HUES64 (cell line): ENCODE data around the gene ENOX2.

Experiments used
- H3K27ac ChIP-seq: 2 replicates; pipeline ENCODE4 v1.7.0; 2013; ENCODE audit warnings: low read depth, low read length, inconsistent platforms
- H3K27me3 ChIP-seq: 2 replicates; pipeline ENCODE4 v1.6.1; 2013; ENCODE audit warnings: mild to moderate bottlenecking, low read length; ENCODE audit not compliant: insufficient read depth
- H3K36me3 ChIP-seq: 2 replicates; pipeline ENCODE4 v1.6.1; 2013; ENCODE audit warnings: mild to moderate bottlenecking, low read length; ENCODE audit not compliant: insufficient read depth
- H3K4me1 ChIP-seq: 2 replicates; pipeline ENCODE4 v1.6.1; 2013; ENCODE audit warnings: mild to moderate bottlenecking, low read length, moderate library complexity; ENCODE audit not compliant: insufficient read depth
- H3K4me3 ChIP-seq: 2 replicates; pipeline ENCODE4 v1.5.1; 2013; ENCODE audit warnings: mild to moderate bottlenecking, low read length, moderate library complexity
- H3K9ac ChIP-seq: 2 replicates; pipeline ENCODE4 v1.6.1; 2013; ENCODE audit warnings: mild to moderate bottlenecking, low read depth, low read length
- H3K9me3 ChIP-seq: 2 replicates; pipeline ENCODE4 v1.6.1; 2013; ENCODE audit warnings: low read depth, low read length; ENCODE audit not compliant: insufficient read depth
- WGBS: fragments of 150-250, 120-280 bp; methylation state at CpG from one replicate; pipeline ENCODE4 v1.1.7; 2013; ENCODE audit warnings: missing lambda C conversion rate; 5-methylcytosine and 5-hydroxymethylcytosine counted together

ENOX2 gene

DNA sequence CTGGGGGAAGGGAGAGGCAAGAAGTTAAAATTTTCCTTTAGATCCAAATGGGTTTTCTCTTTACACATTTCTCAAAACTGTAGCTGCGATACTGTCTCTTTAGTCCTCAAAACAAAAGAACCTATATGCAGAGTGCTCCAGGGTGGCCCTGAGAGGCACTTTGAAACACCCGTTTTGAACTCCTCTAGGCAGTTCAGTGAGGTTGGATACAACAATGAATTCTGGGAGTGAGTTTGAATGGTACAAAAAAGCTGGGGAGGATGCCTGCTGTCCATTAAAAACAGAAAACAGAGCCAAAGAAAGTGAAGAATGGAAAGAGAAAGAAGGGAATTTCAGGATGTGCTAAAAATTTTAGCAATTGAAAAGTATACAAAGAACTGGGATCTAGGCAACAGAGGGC lies 23.1 kb downstream of the ENOX2 start:
- Histone ChIP-seq H3K9me3 (no peaks in the 10 kb centered on the region), H3K4me3 (no peak overlapping the region), H3K36me3 (no peaks in the 10 kb centered on the region), H3K9ac (no peak overlapping the region), H3K27ac (no peak overlapping the region), H3K27me3 (no peaks in the 10 kb centered on the region), H3K4me1 (peaks cover 9% of the 10 kb centered on the region)
- WGBS = 38% methylated on average over 2 of the region's 2 CpGs

DNA sequence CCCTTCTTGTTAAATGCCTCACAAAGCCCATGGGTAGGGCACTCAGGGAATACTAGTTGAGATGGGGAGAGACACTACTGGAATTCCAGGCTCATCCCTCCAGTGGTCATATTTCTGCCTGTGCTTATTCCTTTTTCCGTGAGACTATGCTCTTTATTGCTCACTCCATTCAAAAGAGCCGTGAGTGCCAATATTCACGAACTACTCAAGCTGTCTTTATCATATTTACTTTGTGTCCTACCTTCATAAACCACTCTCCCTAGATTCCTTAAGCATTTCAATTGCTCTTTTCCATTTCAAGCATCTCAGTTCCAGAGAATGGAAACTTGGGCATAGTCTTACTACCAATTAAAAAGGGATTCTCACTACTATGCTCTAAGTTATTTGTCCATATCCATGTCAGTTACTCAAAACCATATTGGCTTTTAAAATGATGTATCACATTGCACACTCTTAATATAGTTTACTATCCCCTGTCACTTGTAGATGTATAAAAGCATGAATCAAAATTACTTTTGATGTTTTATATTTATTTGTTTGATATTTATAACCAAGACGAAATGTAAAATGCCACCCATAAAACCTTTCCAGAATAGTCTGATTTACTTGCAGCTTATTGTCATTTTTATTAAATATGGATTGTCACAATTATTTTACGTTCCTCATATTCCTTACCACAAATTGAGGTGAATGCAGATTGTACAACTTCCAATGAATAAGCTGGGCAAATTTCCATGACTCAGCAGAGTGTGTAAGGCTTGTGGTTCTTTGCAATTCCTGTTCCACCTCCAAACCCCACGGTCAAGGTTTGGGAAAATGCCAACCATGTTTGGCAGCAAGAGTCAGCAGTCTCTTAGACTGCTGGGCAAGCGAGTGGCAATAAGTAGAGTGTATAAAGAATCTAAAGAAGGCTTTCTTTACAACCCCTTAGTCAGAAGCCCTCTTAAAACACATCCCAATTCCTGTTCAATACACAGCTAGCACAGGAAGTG lies 24.4 kb downstream of the ENOX2 start:
- peaks cover 9% of the 10 kb centered on the region for H3K4me1 ChIP-seq
- H3K27ac ChIP-seq = no peak overlapping the region
- H3K9me3 ChIP-seq = no peaks in the 10 kb centered on the region
- WGBS = 93% methylated on average over 3 of the region's 7 CpGs
- H3K9ac ChIP-seq = no peak overlapping the region
- no peaks in the 10 kb centered on the region for H3K27me3 ChIP-seq
- H3K4me3 ChIP-seq = no peak overlapping the region
- H3K36me3 ChIP-seq = no peaks in the 10 kb centered on the region

DNA sequence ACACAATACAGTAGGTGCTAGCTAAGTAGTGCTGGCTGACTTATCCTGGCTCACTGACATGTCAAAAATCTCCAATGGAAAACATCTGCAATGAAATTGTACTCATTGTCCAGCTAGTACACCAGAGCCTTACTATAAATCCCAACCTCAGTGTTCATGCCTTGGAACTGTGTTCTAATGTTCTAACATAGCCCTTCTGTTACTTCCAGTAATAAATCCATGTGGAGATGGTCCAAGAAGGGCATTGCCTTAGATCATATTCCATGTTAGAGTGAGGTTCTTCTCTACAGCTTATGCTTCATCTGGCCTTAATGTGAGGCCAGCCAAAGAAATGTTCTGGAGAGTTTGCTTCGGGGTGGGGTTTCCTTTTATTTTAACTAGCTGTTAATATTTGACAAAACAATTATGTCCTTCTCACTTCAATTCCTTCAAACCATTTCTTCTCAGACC lies 25.1 kb downstream of the ENOX2 start:
- Histone ChIP-seq H3K9ac (no peak overlapping the region), H3K4me1 (peaks cover 9% of the 10 kb centered on the region), H3K9me3 (no peaks in the 10 kb centered on the region), H3K4me3 (no peak overlapping the region), H3K27ac (no peak overlapping the region), H3K27me3 (no peaks in the 10 kb centered on the region), H3K36me3 (no peaks in the 10 kb centered on the region)
- no CpG with 5 or more reads among the region's 1 CpG for WGBS

DNA sequence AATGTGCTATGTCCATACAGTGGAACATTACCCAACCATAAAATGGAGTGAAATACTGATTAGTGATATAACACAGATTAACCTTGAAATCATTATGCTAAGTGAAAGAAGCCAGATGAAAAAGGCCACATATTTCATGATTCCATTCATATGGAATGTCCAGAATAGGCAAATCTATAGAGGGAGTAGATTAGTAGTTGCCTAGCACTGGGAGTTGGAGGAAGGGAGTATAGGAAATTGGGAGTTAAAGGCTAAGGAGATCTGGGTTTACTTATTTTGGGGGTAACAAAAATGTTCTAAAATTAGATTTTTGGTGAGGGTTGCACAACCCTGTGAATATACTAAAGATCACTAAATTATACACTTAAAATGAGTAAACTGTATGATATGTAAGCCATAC lies 26.8 kb downstream of the ENOX2 start:
- Histone ChIP-seq H3K9ac (no peak overlapping the region), H3K27me3 (no peaks in the 10 kb centered on the region), H3K4me1 (peaks cover 9% of the 10 kb centered on the region), H3K27ac (no peak overlapping the region), H3K9me3 (no peaks in the 10 kb centered on the region), H3K4me3 (no peak overlapping the region), H3K36me3 (no peaks in the 10 kb centered on the region)

DNA sequence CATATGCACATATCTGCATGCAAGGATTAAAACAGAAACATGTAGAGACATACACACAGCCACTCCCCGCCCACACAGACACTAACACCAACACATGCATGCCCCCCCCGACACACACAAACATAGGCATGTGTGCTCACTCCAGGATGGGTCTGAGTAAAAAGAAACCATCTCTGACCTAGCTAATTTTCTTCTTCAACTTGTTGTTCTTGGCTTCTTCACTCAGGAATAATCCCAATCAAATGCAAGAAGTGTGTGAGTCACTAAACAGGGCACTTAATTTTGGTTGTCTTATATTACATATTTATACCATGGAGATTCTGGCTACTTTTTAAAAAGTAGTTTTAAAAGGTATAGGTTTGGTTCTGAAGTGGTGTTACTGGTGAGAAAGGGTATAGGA lies 28.3 kb downstream of the ENOX2 start:
- H3K27ac ChIP-seq = no peak overlapping the region
- peaks cover 4% of the 10 kb centered on the region for H3K4me1 ChIP-seq
- H3K36me3 ChIP-seq = no peaks in the 10 kb centered on the region
- no peak overlapping the region for H3K4me3 ChIP-seq
- no peak overlapping the region for H3K9ac ChIP-seq
- H3K9me3 ChIP-seq = no peaks in the 10 kb centered on the region
- 91% methylated on average over 2 of the region's 2 CpGs for WGBS
- no peaks in the 10 kb centered on the region for H3K27me3 ChIP-seq

DNA sequence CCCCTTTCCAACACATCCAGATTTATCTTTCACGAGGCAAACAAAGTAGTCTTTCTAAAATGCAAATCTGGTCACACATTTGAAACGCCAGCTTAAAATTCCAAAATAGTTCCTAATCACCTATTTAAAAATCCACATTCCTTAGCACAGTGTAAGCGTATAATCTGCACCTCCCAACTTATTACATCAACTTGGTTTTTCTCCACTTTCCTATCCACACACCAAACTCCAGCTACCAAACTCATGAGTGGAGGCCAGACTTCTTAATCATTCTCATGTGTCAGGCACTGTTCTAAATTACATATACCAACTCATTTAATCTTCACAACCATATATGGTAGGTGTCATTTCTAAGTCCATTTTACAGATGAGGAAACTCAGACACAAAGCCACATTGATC lies 33.8 kb downstream of the ENOX2 start:
- 89% methylated on average over 3 of the region's 3 CpGs for WGBS
- no peaks in the 10 kb centered on the region for H3K9me3 ChIP-seq
- no peaks in the 10 kb centered on the region for H3K27me3 ChIP-seq
- no peak overlapping the region for H3K4me3 ChIP-seq
- no peak overlapping the region for H3K27ac ChIP-seq
- no peaks in the 10 kb centered on the region for H3K4me1 ChIP-seq
- no peak overlapping the region for H3K9ac ChIP-seq
- H3K36me3 ChIP-seq = no peaks in the 10 kb centered on the region

DNA sequence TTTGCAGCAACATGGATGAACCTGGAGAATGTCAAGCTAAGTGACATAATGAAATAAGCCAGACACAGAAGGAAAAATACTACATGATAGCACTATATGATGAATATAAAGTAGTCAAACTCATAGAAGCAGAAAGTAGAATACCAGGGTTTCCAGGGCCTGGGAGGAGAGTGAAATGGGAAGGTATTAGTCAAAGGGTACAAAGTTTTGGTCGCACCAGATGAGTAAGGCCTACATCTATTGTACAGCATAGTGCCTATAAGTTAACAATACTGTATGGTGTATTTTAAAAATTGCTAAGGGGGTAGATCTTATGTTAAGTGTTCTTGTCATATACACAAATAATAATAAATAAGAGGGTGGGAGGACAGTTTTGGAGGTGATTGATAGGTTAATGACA lies 41.5 kb downstream of the ENOX2 start:
- no peak overlapping the region for H3K27ac ChIP-seq
- H3K9me3 ChIP-seq = no peaks in the 10 kb centered on the region
- WGBS = 100% methylated on average over 1 of the region's 1 CpG
- no peak overlapping the region for H3K9ac ChIP-seq
- H3K4me3 ChIP-seq = no peak overlapping the region
- no peaks in the 10 kb centered on the region for H3K27me3 ChIP-seq
- H3K36me3 ChIP-seq = no peaks in the 10 kb centered on the region
- no peaks in the 10 kb centered on the region for H3K4me1 ChIP-seq

DNA sequence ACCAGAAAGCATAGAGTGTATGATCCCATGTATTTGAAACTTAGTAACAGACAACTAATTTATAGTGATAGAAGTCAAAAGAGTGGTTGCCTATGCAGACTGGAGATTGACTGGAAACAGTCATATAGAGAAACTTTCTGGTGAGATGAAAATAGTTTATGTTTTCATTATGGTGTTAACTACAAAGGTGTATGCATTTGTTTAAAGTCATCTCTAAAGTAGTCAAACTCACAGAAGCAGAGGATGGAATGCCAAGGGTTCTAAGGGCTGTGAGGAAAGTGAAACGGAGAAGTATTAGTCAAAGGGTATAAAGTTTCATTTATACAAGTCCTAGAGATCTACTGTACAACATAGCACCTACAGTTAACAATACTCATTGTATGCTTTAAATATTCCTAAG lies 45.8 kb downstream of the ENOX2 start:
- Histone ChIP-seq H3K9me3 (no peaks in the 10 kb centered on the region), H3K27ac (no peak overlapping the region), H3K9ac (no peak overlapping the region), H3K36me3 (no peaks in the 10 kb centered on the region), H3K27me3 (no peaks in the 10 kb centered on the region), H3K4me1 (no peaks in the 10 kb centered on the region), H3K4me3 (no peak overlapping the region)
- WGBS = no CpG with 5 or more reads among the region's 1 CpG

DNA sequence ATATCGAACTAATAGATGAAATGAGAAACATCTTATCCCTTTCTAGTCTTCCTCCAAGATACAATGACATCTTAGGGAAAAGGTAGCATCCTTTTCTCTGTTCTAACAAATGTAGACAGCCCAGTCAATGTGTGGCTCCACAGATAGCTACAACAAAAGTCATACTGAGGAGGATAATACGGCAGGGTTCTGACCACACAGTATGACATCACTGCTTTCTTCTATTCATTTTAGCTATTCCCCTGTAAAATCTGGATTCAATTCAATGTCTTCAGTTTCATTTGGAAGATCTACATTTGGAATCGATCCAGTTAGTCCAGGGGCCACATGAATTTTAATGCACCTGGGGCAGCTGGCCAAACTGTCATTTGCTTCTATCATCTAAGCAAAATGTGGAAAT lies 51.4 kb downstream of the ENOX2 start:
- 95% methylated on average over 3 of the region's 3 CpGs for WGBS
- Histone ChIP-seq H3K27ac (no peak overlapping the region), H3K27me3 (no peaks in the 10 kb centered on the region), H3K4me1 (no peaks in the 10 kb centered on the region), H3K4me3 (no peak overlapping the region), H3K9ac (no peak overlapping the region), H3K9me3 (no peaks in the 10 kb centered on the region), H3K36me3 (no peaks in the 10 kb centered on the region)

DNA sequence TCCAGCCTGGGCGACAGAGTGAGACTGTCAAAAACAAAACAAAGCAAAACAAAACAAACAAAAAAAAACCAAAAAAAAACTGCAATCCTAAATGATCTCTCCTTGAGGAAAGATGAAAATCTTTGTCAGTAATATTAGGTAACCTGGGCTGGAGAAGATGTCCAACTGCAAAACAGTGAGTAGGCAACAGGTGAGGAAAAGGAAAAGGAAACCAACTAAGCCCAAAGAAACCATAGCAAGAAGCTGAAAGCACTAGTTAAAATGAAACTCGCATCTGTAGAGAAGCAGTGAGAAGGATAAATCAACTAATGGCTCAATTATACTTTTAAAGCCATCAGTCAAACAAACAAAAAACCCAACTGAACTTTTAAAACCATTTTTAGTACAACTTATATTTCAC lies 54.2 kb downstream of the ENOX2 start:
- Histone ChIP-seq H3K27ac (no peak overlapping the region), H3K4me3 (no peak overlapping the region), H3K9ac (no peak overlapping the region), H3K36me3 (no peaks in the 10 kb centered on the region), H3K4me1 (no peaks in the 10 kb centered on the region), H3K27me3 (no peaks in the 10 kb centered on the region), H3K9me3 (no peaks in the 10 kb centered on the region)
- WGBS = 100% methylated on average over 1 of the region's 2 CpGs

DNA sequence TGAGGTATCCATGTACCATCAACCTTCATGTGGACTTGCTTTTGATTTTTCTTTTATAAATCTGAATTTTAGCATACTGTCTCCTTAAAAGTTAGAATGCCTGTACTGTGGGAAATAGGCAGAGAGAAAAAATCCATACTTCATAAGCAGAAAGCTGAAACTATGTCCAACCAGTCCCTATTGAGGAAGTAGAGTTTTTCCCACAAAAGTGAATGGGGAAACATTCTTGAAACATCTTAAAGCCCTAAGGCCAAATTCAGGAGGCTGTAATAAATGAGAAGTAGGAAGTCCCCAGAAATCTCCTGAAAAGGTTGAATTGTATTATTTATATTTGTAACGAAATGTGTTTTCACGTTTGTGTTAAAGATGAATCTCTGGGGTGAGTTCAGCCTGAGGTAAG lies 56.3 kb downstream of the ENOX2 start:
- no peaks in the 10 kb centered on the region for H3K4me1 ChIP-seq
- no peak overlapping the region for H3K27ac ChIP-seq
- H3K27me3 ChIP-seq = no peaks in the 10 kb centered on the region
- H3K9ac ChIP-seq = no peak overlapping the region
- H3K36me3 ChIP-seq = no peaks in the 10 kb centered on the region
- WGBS = 100% methylated on average over 2 of the region's 2 CpGs
- H3K9me3 ChIP-seq = no peaks in the 10 kb centered on the region
- H3K4me3 ChIP-seq = no peak overlapping the region
